SU-DHL-6 (cell line): ENCODE data around the gene KDM4B.

ENCODE experiments used
- H2AFZ ChIP-seq: fragments of 200-600 bp; sonication (generic); 2 replicates; pipeline ENCODE4 v1.6.1; 2014; ENCODE audit warnings: low read depth, mild to moderate bottlenecking, moderate library complexity, mixed read lengths, antibody characterized with exemption, low read length; ENCODE audit not compliant: severe bottlenecking
- H3F3A ChIP-seq: fragments of 200-600 bp; shearing (Covaris generic); 2 replicates; pipeline ENCODE4 v1.6.0; 2016; ENCODE audit warnings: antibody characterized with exemption, mild to moderate bottlenecking; ENCODE audit not compliant: insufficient read depth
- H3K27ac ChIP-seq: fragments of 200-600 bp; sonication (generic); 2 replicates; pipeline ENCODE4 v1.5.1; 2016; ENCODE audit warnings: low read depth, mild to moderate bottlenecking, low read length, moderate library complexity, mixed read lengths
- H3K27me3 ChIP-seq: fragments of 200-600 bp; sonication (generic), shearing (Covaris generic); 2 replicates; pipeline ENCODE4 v1.6.0; 2014; ENCODE audit warnings: mild to moderate bottlenecking, low read length
- H3K36me3 ChIP-seq: fragments of 200-600 bp; sonication (generic); 2 replicates; pipeline ENCODE4 v1.6.1; 2014; ENCODE audit warnings: mild to moderate bottlenecking, low read length, mixed read lengths
- H3K4me2 ChIP-seq: fragments of 300-600, 200-600 bp; shearing (Covaris generic), sonication (generic); 2 replicates; pipeline ENCODE4 v1.6.0; 2014; ENCODE audit warnings: low read length, low read depth, mild to moderate bottlenecking; ENCODE audit not compliant: poor library complexity, severe bottlenecking
- H3K4me3 ChIP-seq: fragments of 200-600 bp; sonication (generic); 2 replicates; pipeline ENCODE4 v1.5.1; 2014; ENCODE audit warnings: antibody characterized with exemption, low read length, mild to moderate bottlenecking, mixed read lengths; ENCODE audit not compliant: insufficient read depth, poor library complexity, severe bottlenecking
- H3K79me2 ChIP-seq: fragments of 200-600 bp; sonication (generic); 2 replicates; pipeline ENCODE4 v1.6.1; 2014; ENCODE audit warnings: mild to moderate bottlenecking, low read length, moderate library complexity; ENCODE audit not compliant: insufficient read depth
- H3K9ac ChIP-seq: fragments of 200-600 bp; sonication (generic); 2 replicates; pipeline ENCODE4 v1.7.0; 2014; ENCODE audit warnings: mild to moderate bottlenecking, low read length
- H3K9me2 ChIP-seq: fragments of 200-600 bp; sonication (generic); replicated peaks from 2 replicates; pipeline ENCODE4 v1.6.1; 2014; ENCODE audit warnings: low read length; ENCODE audit not compliant: insufficient read depth
- H3K9me3 ChIP-seq: fragments of 200-600 bp; sonication (generic); 2 replicates; pipeline ENCODE4 v1.6.1; 2014; ENCODE audit warnings: low read length, mixed read lengths; ENCODE audit not compliant: insufficient read depth
- H4K20me1 ChIP-seq: fragments of 200-600 bp; sonication (generic); 2 replicates; pipeline ENCODE4 v1.6.1; 2014; ENCODE audit warnings: low read depth, mild to moderate bottlenecking, antibody characterized with exemption, low read length, moderate library complexity, mixed read lengths
- EZH2phosphoT487 ChIP-seq: fragments of 200-600 bp; sonication (generic), shearing (Covaris generic); conservative IDR thresholded peaks from 2 replicates; pipeline ENCODE4 v1.6.1; 2018; ENCODE audit warnings: mild to moderate bottlenecking, antibody characterized with exemption, low read length, moderate library complexity, mixed read lengths
- TF ChIP-seq, protein P1 (sequence below): fragments of 200-600 bp; sonication (generic); IDR thresholded peaks from one replicate; pipeline ENCODE4 v1.5.1; 2017; ENCODE audit warnings: antibody characterized with exemption, mild to moderate bottlenecking, low read length, moderate library complexity; ENCODE audit not compliant: insufficient read depth, poor library complexity, severe bottlenecking

Gene KDM4B

DNA sequence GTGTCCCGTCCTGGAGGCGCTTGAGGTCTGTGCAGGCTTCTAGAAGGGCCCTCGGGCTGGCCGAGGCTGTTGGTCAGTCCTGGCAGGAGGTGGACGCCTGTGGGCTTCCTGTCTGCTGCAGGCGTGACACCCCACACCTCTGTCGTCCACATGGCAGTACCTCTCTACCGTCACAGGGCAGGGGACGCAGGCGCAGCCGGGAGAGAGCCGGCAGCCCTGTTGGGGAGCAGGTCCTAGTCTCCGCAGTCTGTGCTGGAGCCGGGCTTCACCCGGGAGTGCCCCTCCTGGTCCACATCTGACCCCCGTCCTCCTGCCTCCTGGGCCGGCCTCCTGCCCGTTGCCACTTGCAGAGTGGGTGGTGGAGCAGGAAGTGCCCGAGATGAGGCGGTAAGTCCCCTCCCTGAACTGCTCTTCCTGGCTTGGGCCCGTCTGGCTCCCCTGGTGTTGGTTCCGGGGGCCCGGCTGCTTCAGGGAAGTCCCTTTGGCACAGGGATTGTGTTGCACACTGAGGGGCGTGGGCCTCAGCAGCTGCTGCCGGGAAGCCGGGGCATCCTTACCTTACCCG is 106.0 kb downstream of the KDM4B start:
- H3K27ac ChIP-seq: no peak overlapping the region
- TF ChIP-seq, protein P1, sequence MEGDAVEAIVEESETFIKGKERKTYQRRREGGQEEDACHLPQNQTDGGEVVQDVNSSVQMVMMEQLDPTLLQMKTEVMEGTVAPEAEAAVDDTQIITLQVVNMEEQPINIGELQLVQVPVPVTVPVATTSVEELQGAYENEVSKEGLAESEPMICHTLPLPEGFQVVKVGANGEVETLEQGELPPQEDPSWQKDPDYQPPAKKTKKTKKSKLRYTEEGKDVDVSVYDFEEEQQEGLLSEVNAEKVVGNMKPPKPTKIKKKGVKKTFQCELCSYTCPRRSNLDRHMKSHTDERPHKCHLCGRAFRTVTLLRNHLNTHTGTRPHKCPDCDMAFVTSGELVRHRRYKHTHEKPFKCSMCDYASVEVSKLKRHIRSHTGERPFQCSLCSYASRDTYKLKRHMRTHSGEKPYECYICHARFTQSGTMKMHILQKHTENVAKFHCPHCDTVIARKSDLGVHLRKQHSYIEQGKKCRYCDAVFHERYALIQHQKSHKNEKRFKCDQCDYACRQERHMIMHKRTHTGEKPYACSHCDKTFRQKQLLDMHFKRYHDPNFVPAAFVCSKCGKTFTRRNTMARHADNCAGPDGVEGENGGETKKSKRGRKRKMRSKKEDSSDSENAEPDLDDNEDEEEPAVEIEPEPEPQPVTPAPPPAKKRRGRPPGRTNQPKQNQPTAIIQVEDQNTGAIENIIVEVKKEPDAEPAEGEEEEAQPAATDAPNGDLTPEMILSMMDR: no peak
- TF ChIP-seq EZH2phosphoT487: no peak
- no peaks in the 10 kb centered on the region for H3F3A ChIP-seq
- no peak overlapping the region for H3K9ac ChIP-seq
- no peaks in the 10 kb centered on the region for H3K36me3 ChIP-seq
- no peaks in the 10 kb centered on the region for H3K27me3 ChIP-seq
- H2AFZ ChIP-seq: no peak overlapping the region
- H3K9me2 ChIP-seq: no peaks in the 10 kb centered on the region
- no peak overlapping the region for H3K4me2 ChIP-seq
- H3K4me3 ChIP-seq: no peak overlapping the region
- H3K9me3 ChIP-seq: no peaks in the 10 kb centered on the region
- H4K20me1 ChIP-seq: no peaks in the 10 kb centered on the region
- H3K79me2 ChIP-seq: no peaks in the 10 kb centered on the region

DNA sequence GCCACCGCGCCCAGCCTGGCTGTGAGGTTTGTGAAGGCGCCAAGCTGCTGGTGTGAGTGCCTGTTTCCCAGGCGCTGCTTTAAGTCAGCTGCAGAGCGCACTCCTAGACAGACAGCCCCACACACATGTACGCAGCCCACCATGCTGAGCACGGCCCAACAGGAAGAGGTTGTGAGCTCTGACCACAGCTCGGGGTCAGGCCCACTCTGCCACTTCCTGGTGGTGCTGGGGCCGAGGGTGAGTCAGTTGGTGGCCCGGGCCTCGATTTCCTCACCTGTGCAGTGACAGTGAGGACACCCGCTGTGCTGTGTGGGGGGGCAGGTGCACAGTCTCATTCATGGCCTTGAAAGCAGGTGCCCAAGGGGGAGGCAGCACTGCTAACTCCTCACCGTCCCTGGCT is 106.7 kb downstream of the KDM4B start:
- Histone ChIP-seq H3F3A (no peaks in the 10 kb centered on the region), H3K4me2 (no peak overlapping the region), H3K27me3 (no peaks in the 10 kb centered on the region), H3K36me3 (no peaks in the 10 kb centered on the region), H3K9ac (no peak overlapping the region), H3K9me3 (no peaks in the 10 kb centered on the region), H3K9me2 (no peaks in the 10 kb centered on the region), H4K20me1 (no peaks in the 10 kb centered on the region), H2AFZ (no peak overlapping the region), H3K27ac (no peak overlapping the region), H3K79me2 (no peaks in the 10 kb centered on the region), H3K4me3 (no peak overlapping the region)
- TF ChIP-seq, protein P1: no peak
- no peak for TF ChIP-seq EZH2phosphoT487

DNA sequence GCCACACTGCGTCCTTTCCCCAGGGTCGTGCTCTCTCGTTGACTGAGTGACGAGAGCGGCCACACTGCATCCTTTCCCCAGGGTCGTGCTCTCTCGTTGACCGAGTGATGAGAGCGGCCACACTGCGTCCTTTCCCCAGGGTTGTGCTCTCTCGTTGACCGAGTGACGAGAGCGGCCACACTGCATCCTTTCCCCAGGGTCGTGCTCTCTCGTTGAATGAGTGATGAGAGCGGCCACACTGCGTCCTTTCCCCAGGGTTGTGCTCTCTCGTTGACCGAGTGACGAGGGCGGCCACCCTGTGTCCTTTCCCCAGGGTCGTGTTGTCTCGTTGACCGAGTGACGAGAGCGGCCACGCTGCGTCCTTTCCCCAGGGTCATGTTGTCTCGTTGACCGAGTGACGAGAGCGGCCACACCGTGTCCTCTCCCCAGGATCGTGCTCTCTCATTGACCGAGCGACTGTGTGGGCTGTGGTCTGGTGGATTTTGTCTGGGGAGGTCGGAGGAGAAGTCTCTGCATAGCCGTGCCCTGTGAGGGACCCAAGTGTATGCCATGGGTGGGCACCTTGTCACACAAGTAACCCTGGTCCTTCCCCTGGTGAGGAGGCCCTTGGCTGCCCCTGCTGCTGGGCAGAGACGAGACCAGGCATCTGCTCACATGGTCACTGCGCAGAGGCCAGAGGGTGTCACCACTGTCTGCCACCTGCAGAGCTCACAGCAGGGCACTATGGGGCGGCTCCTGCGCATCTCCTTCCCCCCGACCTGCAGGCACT is 107.7 kb downstream of the KDM4B start:
- H3K27me3 ChIP-seq: no peaks in the 10 kb centered on the region
- H3F3A ChIP-seq: no peaks in the 10 kb centered on the region
- H3K27ac ChIP-seq: no peak overlapping the region
- no peaks in the 10 kb centered on the region for H4K20me1 ChIP-seq
- no peak overlapping the region for H3K4me2 ChIP-seq
- no peaks in the 10 kb centered on the region for H3K79me2 ChIP-seq
- no peaks in the 10 kb centered on the region for H3K9me2 ChIP-seq
- H3K36me3 ChIP-seq: no peaks in the 10 kb centered on the region
- no peak overlapping the region for H3K9ac ChIP-seq
- no peak overlapping the region for H2AFZ ChIP-seq
- TF ChIP-seq, protein P1: no peak
- no peak for TF ChIP-seq EZH2phosphoT487
- H3K4me3 ChIP-seq: no peak overlapping the region
- no peaks in the 10 kb centered on the region for H3K9me3 ChIP-seq
